Fibroblast of lung (primary cell): ENCODE results near the gene POLR3G. TPM values are rescaled to one million over a fixed set of nuclear protein-coding genes. Genes with fewer than 3 reads are reported as not detected.

Source experiments
- DNase-seq, 2 donors: peaks; one replicate each; pipeline versions ENCODE4 v3.0.0 to v3.0.0-alpha.2; 2010; ENCODE audit warnings: low read depth in 2 of 2
- H2AFZ ChIP-seq: 2 replicates; pipeline ENCODE4 v1.5.1; 2012; ENCODE audit warnings: low read length, control low read depth, inconsistent platforms
- H3K27ac ChIP-seq: 2 replicates; pipeline ENCODE4 v1.5.1; 2011; ENCODE audit warnings: low read length, control low read depth; ENCODE audit not compliant: insufficient read depth
- H3K27me3 ChIP-seq: 2 replicates; pipeline ENCODE4 v1.5.1; 2011; ENCODE audit warnings: mild to moderate bottlenecking, low read length; ENCODE audit not compliant: control insufficient read depth, insufficient read depth
- H3K36me3 ChIP-seq: 2 replicates; pipeline ENCODE4 v1.5.1; 2011; ENCODE audit warnings: low read length; ENCODE audit not compliant: control insufficient read depth, insufficient read depth
- H3K4me1 ChIP-seq: 2 replicates; pipeline ENCODE4 v1.5.1; 2011; ENCODE audit warnings: low read length; ENCODE audit not compliant: control insufficient read depth, insufficient read depth; ENCODE audit errors: extremely low read depth
- H3K4me2 ChIP-seq: 2 replicates; pipeline ENCODE4 v1.5.1; 2011; ENCODE audit warnings: low read length, control low read depth; ENCODE audit not compliant: insufficient read depth; ENCODE audit errors: extremely low read depth
- H3K4me3 ChIP-seq, 4 experiments: fragments of 200-600 bp in 1 of 4; sonication (generic) in 1 of 4; replicated peaks in 1 of 4; 2 replicates each; pipeline ENCODE4 v1.5.1; 2011 to 2016; ENCODE audit warnings: low read length in 4 of 4, low read depth in 3 of 4, mild to moderate bottlenecking in 3 of 4, control low read depth in 2 of 4, inconsistent platforms in 1 of 4, mixed read lengths in 1 of 4; ENCODE audit not compliant: insufficient read depth in 1 of 4; ENCODE audit errors: control extremely low read depth in 1 of 4
- H3K79me2 ChIP-seq: 2 replicates; pipeline ENCODE4 v1.5.1; 2012; ENCODE audit warnings: mild to moderate bottlenecking, low read length, inconsistent platforms; ENCODE audit not compliant: control insufficient read depth, insufficient read depth
- H3K9ac ChIP-seq: 2 replicates; pipeline ENCODE4 v1.5.1; 2011; ENCODE audit warnings: mild to moderate bottlenecking, low read length, control low read depth; ENCODE audit not compliant: insufficient read depth
- H3K9me3 ChIP-seq: 2 replicates; pipeline ENCODE4 v1.5.1; 2012; ENCODE audit warnings: low read depth, low read length; ENCODE audit not compliant: control insufficient read depth, insufficient read depth
- H4K20me1 ChIP-seq: 2 replicates; pipeline ENCODE4 v1.5.1; 2011; ENCODE audit warnings: low read length; ENCODE audit not compliant: control insufficient read depth, insufficient read depth; ENCODE audit errors: extremely low read depth
- EZH2 ChIP-seq: IDR thresholded peaks from 2 replicates; pipeline ENCODE4 v1.5.1; 2012; ENCODE audit warnings: low read length, control low read depth, mild to moderate bottlenecking; ENCODE audit errors: missing control alignments
- polyA plus RNA-seq, 2 donors: library from polyadenylated mRNA; depleted of rRNA in 1 of 2; stranded (reverse) in 1 of 2; unstranded in 1 of 2; fragments of >200 nt; gene quantifications; 2 replicates each; pipeline ENCODE4 v1.2.1, GENCODE V29; 2011 to 2012; ENCODE audit warnings: missing spikeins in 1 of 2
- total RNA-seq: library from RNA; depleted of rRNA; stranded (reverse); fragments of >200 nt; gene quantifications from 2 replicates; pipeline ENCODE4 v1.2.1, GENCODE V29; 2014
- TF ChIP-seq, protein P1 (sequence below), 2 donors: IDR thresholded peaks in 1 of 2; conservative IDR thresholded peaks in 1 of 2; 1 replicate in 1 of 2; 2 replicates in 1 of 2; pipeline ENCODE4 v1.5.1; 2011 to 2012; ENCODE audit warnings: low read length in 2 of 2, control low read depth in 1 of 2, inconsistent platforms in 1 of 2, low read depth in 1 of 2, mild to moderate bottlenecking in 1 of 2

POLR3G gene
- total and polyA plus RNA-seq, 2 donors (not counting 1 experiment from before 2014, with no cell fraction given): 5.6 to 9.1 TPM

DNA sequence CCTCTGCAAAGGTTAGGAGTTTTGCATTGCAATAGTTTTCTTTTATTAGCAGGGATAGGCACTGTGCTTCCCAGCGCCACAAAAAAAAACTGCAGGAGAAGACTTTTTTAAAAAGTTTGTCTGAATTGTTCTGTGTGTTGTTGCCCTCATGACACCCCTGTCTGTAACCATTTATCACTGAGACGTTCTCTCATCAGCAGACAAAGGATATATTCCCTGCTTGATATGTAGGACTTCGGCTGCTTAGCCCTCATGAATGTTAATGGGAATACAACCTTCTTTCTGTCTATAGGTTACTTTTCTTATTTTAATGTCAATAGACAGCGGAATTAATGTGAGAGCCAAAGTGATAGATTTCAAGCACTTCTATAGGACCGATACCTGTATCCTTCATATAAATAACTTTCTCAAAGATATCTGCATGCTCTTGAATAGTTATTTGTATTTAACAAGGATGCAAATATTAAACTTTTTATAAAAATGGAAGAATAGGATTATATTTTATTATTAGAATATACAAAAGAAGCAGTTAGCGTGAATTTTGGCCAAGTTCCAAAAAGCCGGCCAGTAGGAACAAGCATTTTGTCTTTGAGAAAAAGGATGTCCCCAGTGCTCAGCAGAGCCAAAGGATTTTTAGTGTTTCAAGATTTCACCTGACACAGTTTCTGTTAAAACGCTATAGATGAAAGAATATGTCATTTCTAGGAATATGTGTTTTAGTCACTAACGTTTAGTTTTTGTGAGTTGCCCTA is 56.2 kb downstream of the POLR3G start:
- no peak for DNase-seq
- no peaks in the 10 kb centered on the region for H3K9me3 ChIP-seq
- no peak for TF ChIP-seq EZH2
- TF ChIP-seq, protein P1, sequence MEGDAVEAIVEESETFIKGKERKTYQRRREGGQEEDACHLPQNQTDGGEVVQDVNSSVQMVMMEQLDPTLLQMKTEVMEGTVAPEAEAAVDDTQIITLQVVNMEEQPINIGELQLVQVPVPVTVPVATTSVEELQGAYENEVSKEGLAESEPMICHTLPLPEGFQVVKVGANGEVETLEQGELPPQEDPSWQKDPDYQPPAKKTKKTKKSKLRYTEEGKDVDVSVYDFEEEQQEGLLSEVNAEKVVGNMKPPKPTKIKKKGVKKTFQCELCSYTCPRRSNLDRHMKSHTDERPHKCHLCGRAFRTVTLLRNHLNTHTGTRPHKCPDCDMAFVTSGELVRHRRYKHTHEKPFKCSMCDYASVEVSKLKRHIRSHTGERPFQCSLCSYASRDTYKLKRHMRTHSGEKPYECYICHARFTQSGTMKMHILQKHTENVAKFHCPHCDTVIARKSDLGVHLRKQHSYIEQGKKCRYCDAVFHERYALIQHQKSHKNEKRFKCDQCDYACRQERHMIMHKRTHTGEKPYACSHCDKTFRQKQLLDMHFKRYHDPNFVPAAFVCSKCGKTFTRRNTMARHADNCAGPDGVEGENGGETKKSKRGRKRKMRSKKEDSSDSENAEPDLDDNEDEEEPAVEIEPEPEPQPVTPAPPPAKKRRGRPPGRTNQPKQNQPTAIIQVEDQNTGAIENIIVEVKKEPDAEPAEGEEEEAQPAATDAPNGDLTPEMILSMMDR (conservative IDR thresholded peaks at IDR 0.05 in 1 of 2, IDR thresholded peaks at IDR 0.05 in 1 of 2; ENCODE audit: low read depth in 1 of 2, low read length in 2 of 2): no peak
- H3K79me2 ChIP-seq: peaks cover 33% of the 10 kb centered on the region
- no peak overlapping the region for H3K9ac ChIP-seq
- peak overlapping the region in 2 of 4 experiments; percentile 80 to 99 for H3K4me3 ChIP-seq
- H3K27me3 ChIP-seq: peaks cover 6% of the 10 kb centered on the region
- no peak overlapping the region for H3K4me2 ChIP-seq
- no peaks in the 10 kb centered on the region for H3K4me1 ChIP-seq
- H3K36me3 ChIP-seq: no peaks in the 10 kb centered on the region
- no peak overlapping the region for H3K27ac ChIP-seq
- H2AFZ ChIP-seq: no peak overlapping the region
- H4K20me1 ChIP-seq: no peaks in the 10 kb centered on the region

DNA sequence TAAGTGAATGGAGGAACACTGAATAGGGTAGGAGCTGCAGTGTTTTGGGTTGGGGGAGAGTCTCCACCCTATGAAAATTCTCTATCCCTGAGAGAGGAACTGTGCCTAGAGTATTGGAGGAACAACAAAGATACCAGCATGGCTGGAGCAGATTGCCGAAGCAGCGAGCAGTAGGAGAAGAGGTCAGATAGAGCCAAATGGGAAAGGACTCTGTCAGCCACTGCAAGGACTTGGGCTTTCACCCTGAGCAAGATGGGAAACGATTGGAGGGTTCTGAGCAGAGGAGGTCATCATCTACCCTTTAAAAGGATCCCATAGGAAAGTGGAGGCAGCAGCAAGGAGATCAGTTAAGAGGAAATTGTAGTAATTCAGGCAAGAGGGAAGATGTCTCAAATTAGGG is 59.1 kb downstream of the POLR3G start:
- Histone ChIP-seq H4K20me1 (no peaks in the 10 kb centered on the region), H3K4me2 (no peak overlapping the region), H3K79me2 (peaks cover 6% of the 10 kb centered on the region), H3K27ac (no peak overlapping the region), H3K9ac (no peak overlapping the region), H2AFZ (no peak overlapping the region), H3K27me3 (peaks cover 6% of the 10 kb centered on the region), H3K4me3 (no peak overlapping the region), H3K9me3 (no peaks in the 10 kb centered on the region), H3K4me1 (no peaks in the 10 kb centered on the region), H3K36me3 (no peaks in the 10 kb centered on the region)
- DNase-seq: no peak
- TF ChIP-seq EZH2: no peak
- TF ChIP-seq, protein P1 (conservative IDR thresholded peaks at IDR 0.05 in 1 of 2, IDR thresholded peaks at IDR 0.05 in 1 of 2; ENCODE audit: low read depth in 1 of 2, low read length in 2 of 2): no peak

DNA sequence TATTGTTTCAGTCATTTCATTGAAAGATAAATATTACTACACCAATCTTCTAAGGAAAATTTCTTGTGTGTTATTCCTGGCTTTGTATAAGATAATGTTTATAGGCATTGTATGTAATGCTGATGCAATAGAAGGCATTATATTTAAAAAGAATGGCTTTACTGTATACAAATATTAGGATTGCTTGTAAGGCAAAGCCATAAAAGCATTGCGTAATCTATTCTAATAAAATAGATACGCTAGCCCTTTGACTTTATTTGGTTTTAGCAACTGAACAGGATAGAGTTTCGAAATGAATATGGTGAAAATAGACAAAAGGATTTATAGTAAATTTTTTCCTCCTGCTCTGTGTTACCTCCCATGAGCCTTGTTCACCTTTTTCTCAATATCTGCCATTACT is 60.3 kb downstream of the POLR3G start:
- Histone ChIP-seq H3K9me3 (no peaks in the 10 kb centered on the region), H3K4me3 (no peak overlapping the region), H3K9ac (no peak overlapping the region), H3K4me2 (no peak overlapping the region), H3K27me3 (peaks cover 6% of the 10 kb centered on the region), H4K20me1 (no peaks in the 10 kb centered on the region), H3K36me3 (no peaks in the 10 kb centered on the region), H3K4me1 (no peaks in the 10 kb centered on the region), H3K79me2 (no peaks in the 10 kb centered on the region), H2AFZ (no peak overlapping the region), H3K27ac (no peak overlapping the region)
- no peak for DNase-seq
- TF ChIP-seq, protein P1 (conservative IDR thresholded peaks at IDR 0.05 in 1 of 2, IDR thresholded peaks at IDR 0.05 in 1 of 2; ENCODE audit: low read depth in 1 of 2, low read length in 2 of 2): no peak
- no peak for TF ChIP-seq EZH2
